ENCODE data around the gene OSGIN1. TPM values are rescaled to one million over a fixed set of nuclear protein-coding genes. Genes with fewer than 3 reads are reported as not detected.

The OSGIN1 gene
- total RNA-seq, 1 experiment from 2014 or later = 21.8 TPM

GRCh38 chr16:83908798-83909197 is 44.2 kb upstream of the OSGIN1 start:
- ChIA-PET POLR2A (no interaction called here), CTCF (no interaction called here)
- no peak overlapping the region for H3K4me3 ChIP-seq (ENCODE audit: low read depth, low read length)
- no peaks in the 10 kb centered on the region for H3K4me1 ChIP-seq
- H3K36me3 ChIP-seq (ENCODE audit: control insufficient read depth, insufficient read depth, low read length) = peaks cover 3% of the 10 kb centered on the region
- Mint-ChIP-seq H3K4me1 (ENCODE audit: low read depth, unreplicated experiment) (no peaks in the 10 kb centered on the region), H3K9me3 (ENCODE audit: unreplicated experiment) (no peaks in the 10 kb centered on the region), H3K27ac (ENCODE audit: unreplicated experiment) (no peak overlapping the region), H3K4me3 (ENCODE audit: unreplicated experiment) (no peak overlapping the region), H3K36me3 (ENCODE audit: insufficient read depth, unreplicated experiment) (peaks cover 55% of the 10 kb centered on the region), H3K27me3 (ENCODE audit: insufficient read depth, unreplicated experiment) (no peaks in the 10 kb centered on the region)
- DNase-seq = no peak
- no peaks in the 10 kb centered on the region for H3K27me3 ChIP-seq (replicated peaks; ENCODE audit: control insufficient read depth, insufficient read depth, low read length)
- intact Hi-C loops (cut with micrococcal nuclease; ENCODE audit: unreplicated experiment) = no loop called here
- no TSS peak for BruUV-seq (replicated peaks)
- no peaks in the 10 kb centered on the region for H3K9me3 ChIP-seq
- TF ChIP-seq CTCF (IDR thresholded peaks at IDR 0.05; ENCODE audit: insufficient read depth in 1 of 2, low read depth in 1 of 2, low read length in 1 of 2, severe bottlenecking in 1 of 2, unreplicated experiment in 1 of 2) = no peak

GRCh38 chr16:83911290-83911689 is 41.8 kb upstream of the OSGIN1 start:
- no peak overlapping the region for H3K27ac Mint-ChIP-seq (ENCODE audit: unreplicated experiment)
- peaks cover 3% of the 10 kb centered on the region; the same call in 1 of the 2 replicates for H3K9me3 ChIP-seq
- no peaks in the 10 kb centered on the region for H3K27me3 Mint-ChIP-seq (ENCODE audit: insufficient read depth, unreplicated experiment)
- H3K9me3 Mint-ChIP-seq (ENCODE audit: unreplicated experiment) = peaks cover 7% of the 10 kb centered on the region
- peaks cover 69% of the 10 kb centered on the region for H3K36me3 Mint-ChIP-seq (ENCODE audit: insufficient read depth, unreplicated experiment)
- no peak for DNase-seq
- TF ChIP-seq CTCF (IDR thresholded peaks at IDR 0.05; ENCODE audit: insufficient read depth in 1 of 2, low read depth in 1 of 2, low read length in 1 of 2, severe bottlenecking in 1 of 2, unreplicated experiment in 1 of 2) = no peak
- H3K4me1 Mint-ChIP-seq (ENCODE audit: low read depth, unreplicated experiment) = no peaks in the 10 kb centered on the region
- CTCF ChIA-PET = interaction anchor here (0.8 kb wide), 1 partner anchor 15 kb away, joined by 3 read pairs; no protein-coding TSS in a partner anchor
- no peaks in the 10 kb centered on the region for H3K27me3 ChIP-seq (replicated peaks; ENCODE audit: control insufficient read depth, insufficient read depth, low read length)
- POLR2A ChIA-PET = no interaction called here
- no peak overlapping the region for H3K4me3 Mint-ChIP-seq (ENCODE audit: unreplicated experiment)
- no peaks in the 10 kb centered on the region for H3K4me1 ChIP-seq
- H3K36me3 ChIP-seq (ENCODE audit: control insufficient read depth, insufficient read depth, low read length) = peaks cover 8% of the 10 kb centered on the region
- no TSS peak for BruUV-seq (replicated peaks)
- intact Hi-C loops (cut with micrococcal nuclease; ENCODE audit: unreplicated experiment) = no loop called here
- no peak overlapping the region for H3K4me3 ChIP-seq (ENCODE audit: low read depth, low read length)

- Histone ChIP-seq H3K4me1 (no peaks in the 10 kb centered on the region), H3K27me3 (replicated peaks; ENCODE audit: control insufficient read depth, insufficient read depth, low read length) (no peaks in the 10 kb centered on the region), H3K36me3 (ENCODE audit: control insufficient read depth, insufficient read depth, low read length) (peaks cover 8% of the 10 kb centered on the region), H3K9me3 (peaks cover 3% of the 10 kb centered on the region; the same call in 1 of the 2 replicates), H3K4me3 (ENCODE audit: low read depth, low read length) (no peak overlapping the region)
- intact Hi-C loops (cut with micrococcal nuclease; ENCODE audit: unreplicated experiment) = no loop called here
- no TSS peak for BruUV-seq (replicated peaks)
- H3K4me3 Mint-ChIP-seq (ENCODE audit: unreplicated experiment) = no peak overlapping the region
- peaks cover 10% of the 10 kb centered on the region for H3K9me3 Mint-ChIP-seq (ENCODE audit: unreplicated experiment)
- no peaks in the 10 kb centered on the region for H3K4me1 Mint-ChIP-seq (ENCODE audit: low read depth, unreplicated experiment)
- peaks cover 64% of the 10 kb centered on the region for H3K36me3 Mint-ChIP-seq (ENCODE audit: insufficient read depth, unreplicated experiment)
- no peaks in the 10 kb centered on the region for H3K27me3 Mint-ChIP-seq (ENCODE audit: insufficient read depth, unreplicated experiment)
- no peak for TF ChIP-seq CTCF (IDR thresholded peaks at IDR 0.05; ENCODE audit: insufficient read depth in 1 of 2, low read depth in 1 of 2, low read length in 1 of 2, severe bottlenecking in 1 of 2, unreplicated experiment in 1 of 2)
- DNase-seq = no peak
- H3K27ac Mint-ChIP-seq (ENCODE audit: unreplicated experiment) = no peak overlapping the region
- CTCF ChIA-PET = no interaction called here
- POLR2A ChIA-PET = no interaction called here
These were observed 40.4 kb upstream of the OSGIN1 start for GRCh38 chr16:83912519-83913244.
